Neural crest cell (in vitro differentiated cells): ENCODE results near the gene MALSU1. TPM values are rescaled to one million over a fixed set of nuclear protein-coding genes. Genes with fewer than 3 reads are reported as not detected.

Source experiments
- DNase-seq: peaks from one replicate; pipeline ENCODE4 v3.0.0; 2021; ENCODE audit warnings: low read depth, mixed read lengths, low spot score
- H3K27ac Mint-ChIP-seq: one replicate; pipeline ENCODE4 v1.8.0; 2021; ENCODE audit warnings: mild to moderate bottlenecking, mixed read lengths; ENCODE audit not compliant: unreplicated experiment
- H3K27me3 Mint-ChIP-seq: 2 replicates; pipeline ENCODE4 v1.8.0; 2021; ENCODE audit warnings: low read depth, mild to moderate bottlenecking, mixed read lengths
- H3K36me3 Mint-ChIP-seq: 2 replicates; pipeline ENCODE4 v1.8.0; 2021; ENCODE audit warnings: low read depth, mild to moderate bottlenecking, mixed read lengths
- H3K4me1 Mint-ChIP-seq: 2 replicates; pipeline ENCODE4 v1.8.0; 2021; ENCODE audit warnings: mixed read lengths
- H3K4me3 Mint-ChIP-seq: one replicate; pipeline ENCODE4 v1.8.0; 2021; ENCODE audit warnings: mild to moderate bottlenecking, mixed read lengths
- H3K9me3 Mint-ChIP-seq: 2 replicates; pipeline ENCODE4 v1.8.0; 2021; ENCODE audit warnings: mixed read lengths
- long read RNA-seq: library from polyadenylated mRNA; unstranded; transcript quantifications from one replicate; pipeline ENCODE4 v2.0.0, GENCODE V29; 2020
- total RNA-seq: library from RNA; stranded (reverse); gene quantifications from 2 replicates; pipeline ENCODE4 v1.2.1, GENCODE V29; 2021
- TF ChIP-seq, protein P1 (sequence below): fragments of 200-600 bp; sonication (generic); conservative IDR thresholded peaks from 2 replicates; pipeline ENCODE4 v1.5.0; 2021; ENCODE audit warnings: antibody characterized with exemption, mild to moderate bottlenecking

Gene MALSU1
- 56.1 and 60.9 TPM in 2 replicates for total RNA-seq
- long read RNA-seq, transcript MALSU1-202 (4 exons, 3,044 nt): major isoform, 15 of 16 reads
- long read RNA-seq, partial matches to known transcripts: 0 of 16 reads
- long read RNA-seq, other reads (novel, unspliced or antisense): 0 of 16 reads

- Mint-ChIP-seq H3K4me1 (peaks cover 32% of the 10 kb centered on the region), H3K27ac (peak within 1 kb of the TSS; percentile 92), H3K4me3 (peak within 1 kb of the TSS; percentile 94), H3K9me3 (peaks cover 3% of the 10 kb centered on the region), H3K36me3 (peaks cover 13% of the 10 kb centered on the region), H3K27me3 (peaks cover 8% of the 10 kb centered on the region)
- TF ChIP-seq, protein P1, sequence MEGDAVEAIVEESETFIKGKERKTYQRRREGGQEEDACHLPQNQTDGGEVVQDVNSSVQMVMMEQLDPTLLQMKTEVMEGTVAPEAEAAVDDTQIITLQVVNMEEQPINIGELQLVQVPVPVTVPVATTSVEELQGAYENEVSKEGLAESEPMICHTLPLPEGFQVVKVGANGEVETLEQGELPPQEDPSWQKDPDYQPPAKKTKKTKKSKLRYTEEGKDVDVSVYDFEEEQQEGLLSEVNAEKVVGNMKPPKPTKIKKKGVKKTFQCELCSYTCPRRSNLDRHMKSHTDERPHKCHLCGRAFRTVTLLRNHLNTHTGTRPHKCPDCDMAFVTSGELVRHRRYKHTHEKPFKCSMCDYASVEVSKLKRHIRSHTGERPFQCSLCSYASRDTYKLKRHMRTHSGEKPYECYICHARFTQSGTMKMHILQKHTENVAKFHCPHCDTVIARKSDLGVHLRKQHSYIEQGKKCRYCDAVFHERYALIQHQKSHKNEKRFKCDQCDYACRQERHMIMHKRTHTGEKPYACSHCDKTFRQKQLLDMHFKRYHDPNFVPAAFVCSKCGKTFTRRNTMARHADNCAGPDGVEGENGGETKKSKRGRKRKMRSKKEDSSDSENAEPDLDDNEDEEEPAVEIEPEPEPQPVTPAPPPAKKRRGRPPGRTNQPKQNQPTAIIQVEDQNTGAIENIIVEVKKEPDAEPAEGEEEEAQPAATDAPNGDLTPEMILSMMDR: no peak
- peak; percentile 96 for DNase-seq
These were observed at the start of gene MALSU1 for GRCh38 chr7:23298885-23299769. Gene MALSU1 (plus strand): TSS chr7:23299339. CDS start chr7:23299353, 14 bp downstream.

DNA sequence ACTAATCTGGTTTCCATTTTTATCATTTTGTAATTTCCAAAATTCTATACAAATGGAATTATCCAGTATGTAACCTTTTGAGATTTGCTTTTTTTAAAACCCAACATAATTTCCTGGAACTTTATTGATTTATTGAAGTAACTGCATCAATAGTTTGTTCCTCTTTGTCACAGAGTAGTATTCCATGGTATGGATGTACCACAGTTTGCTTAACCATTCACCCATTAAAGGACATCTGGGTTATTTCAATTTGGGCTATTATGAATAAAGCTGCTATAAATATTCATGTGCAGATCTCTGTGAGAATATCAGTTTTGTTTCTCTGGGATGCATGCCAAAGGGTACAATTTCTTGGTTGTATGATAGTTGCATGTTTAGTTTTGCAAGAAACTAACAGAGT is 49.7 kb upstream of the MALSU1 start:
- H3K4me3 Mint-ChIP-seq: no peak overlapping the region
- H3K27ac Mint-ChIP-seq: no peak overlapping the region
- no peaks in the 10 kb centered on the region for H3K4me1 Mint-ChIP-seq
- H3K27me3 Mint-ChIP-seq: no peaks in the 10 kb centered on the region
- TF ChIP-seq, protein P1: no peak
- DNase-seq: no peak
- H3K36me3 Mint-ChIP-seq: no peaks in the 10 kb centered on the region
- peaks cover 3% of the 10 kb centered on the region for H3K9me3 Mint-ChIP-seq

DNA sequence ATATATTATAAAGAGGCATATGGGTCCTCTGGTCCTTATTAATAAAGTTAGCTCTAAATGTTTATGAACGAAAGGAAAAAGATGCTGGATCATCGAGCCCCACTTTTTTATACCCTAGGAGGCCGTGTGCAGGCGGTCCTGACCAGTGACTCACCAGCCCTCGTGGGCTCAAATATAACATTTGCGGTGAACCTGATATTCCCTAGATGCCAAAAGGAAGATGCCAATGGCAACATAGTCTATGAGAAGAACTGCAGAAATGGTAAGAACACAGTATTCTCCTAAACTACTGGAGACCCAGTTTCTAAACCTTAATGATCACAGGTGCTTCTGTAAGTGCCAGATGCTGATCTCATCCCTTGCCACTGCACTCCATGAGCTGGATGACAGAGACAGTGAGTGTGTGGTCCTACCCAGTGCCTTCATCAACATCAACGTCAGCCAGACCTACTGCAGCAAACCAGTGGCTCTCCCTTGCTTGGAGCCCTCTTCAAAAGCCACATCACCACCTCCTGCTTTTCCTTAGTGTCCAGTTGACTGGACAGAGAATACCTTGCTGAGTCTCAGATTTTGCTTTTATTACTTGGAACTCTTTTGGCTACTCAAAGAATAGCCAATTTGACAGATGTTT is 45.0 kb upstream of the MALSU1 start:
- Mint-ChIP-seq H3K27ac (no peak overlapping the region), H3K27me3 (no peaks in the 10 kb centered on the region), H3K9me3 (peaks cover 3% of the 10 kb centered on the region), H3K4me1 (no peaks in the 10 kb centered on the region), H3K4me3 (no peak overlapping the region), H3K36me3 (no peaks in the 10 kb centered on the region)
- TF ChIP-seq, protein P1: no peak
- DNase-seq: no peak

DNA sequence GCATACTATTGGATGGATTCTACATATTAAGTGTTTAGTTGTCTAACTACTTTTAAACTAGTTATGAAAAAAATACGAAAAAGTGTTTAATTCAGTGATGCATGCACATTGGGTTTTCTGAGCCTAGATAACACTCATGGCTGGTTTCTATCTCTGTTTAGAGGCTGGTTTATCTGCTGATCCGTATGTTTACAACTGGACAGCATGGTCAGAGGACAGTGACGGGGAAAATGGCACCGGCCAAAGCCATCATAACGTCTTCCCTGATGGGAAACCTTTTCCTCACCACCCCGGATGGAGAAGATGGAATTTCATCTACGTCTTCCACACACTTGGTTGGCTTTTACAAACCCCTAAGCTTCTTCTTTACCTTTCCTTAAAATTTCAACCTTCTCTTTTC is 42.4 kb upstream of the MALSU1 start:
- Mint-ChIP-seq H3K4me1 (no peaks in the 10 kb centered on the region), H3K27me3 (no peaks in the 10 kb centered on the region), H3K27ac (no peak overlapping the region), H3K4me3 (no peak overlapping the region), H3K36me3 (no peaks in the 10 kb centered on the region), H3K9me3 (no peaks in the 10 kb centered on the region)
- TF ChIP-seq, protein P1: no peak
- no peak for DNase-seq

DNA sequence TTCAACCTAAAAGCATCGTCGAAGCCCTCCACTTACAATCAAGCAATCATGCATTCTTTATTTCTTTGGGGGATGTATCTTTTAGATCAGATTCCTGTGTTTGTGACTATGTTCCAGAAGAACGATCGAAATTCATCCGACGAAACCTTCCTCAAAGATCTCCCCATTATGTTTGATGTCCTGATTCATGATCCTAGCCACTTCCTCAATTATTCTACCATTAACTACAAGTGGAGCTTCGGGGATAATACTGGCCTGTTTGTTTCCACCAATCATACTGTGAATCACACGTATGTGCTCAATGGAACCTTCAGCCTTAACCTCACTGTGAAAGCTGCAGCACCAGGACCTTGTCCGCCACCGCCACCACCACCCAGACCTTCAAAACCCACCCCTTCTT is 38.8 kb upstream of the MALSU1 start:
- Mint-ChIP-seq H3K4me1 (no peaks in the 10 kb centered on the region), H3K36me3 (no peaks in the 10 kb centered on the region), H3K27me3 (no peaks in the 10 kb centered on the region), H3K27ac (no peak overlapping the region), H3K4me3 (no peak overlapping the region), H3K9me3 (no peaks in the 10 kb centered on the region)
- TF ChIP-seq, protein P1: no peak
- DNase-seq: no peak
